Measurements from ENCODE around the gene C2orf68. TPM values are rescaled to one million over a fixed set of nuclear protein-coding genes. Genes with fewer than 3 reads are reported as not detected.

Gene C2orf68
- total RNA-seq, 5 donors from 2014 or later (not counting 1 experiment from before 2014, with no cell fraction given), result 45.3 to 77.9 (median 62.4) TPM

- Histone ChIP-seq H3K9me3 (no peaks in the 10 kb centered on the region), H3K4me1 (ENCODE audit: control insufficient read depth in 1 of 2, extremely low read depth in 1 of 2, insufficient read depth in 2 of 2, low read length in 2 of 2) (peaks cover 16 to 48% of the 10 kb centered on the region in 2 experiments), H3K36me3 (ENCODE audit: control insufficient read depth in 2 of 2, extremely low read depth in 1 of 2, insufficient read depth in 1 of 2, low read length in 1 of 2) (peaks cover 11 to 16% of the 10 kb centered on the region in 2 donors), H3K27ac (ENCODE audit: low read length) (peak overlapping the region; percentile 55), H3K27me3 (replicated peaks in 1 of 2; ENCODE audit: control insufficient read depth in 2 of 2, extremely low read depth in 1 of 2, insufficient read depth in 2 of 2, low read length in 1 of 2) (peaks cover 0 to 2% of the 10 kb centered on the region in 2 experiments), H3K4me3 (ENCODE audit: control insufficient read depth in 1 of 2, extremely low read depth in 1 of 2, low read length in 1 of 2) (peak overlapping the region; percentile 60 to 71)
- WGBS (ENCODE audit: insufficient coverage), result 16% methylated on average over 11 of the region's 19 CpGs
- Mint-ChIP-seq H3K4me3 (peak overlapping the region; percentile 93 to 96 (median 94)), H3K4me1 (peaks cover 41 to 55% (median 50%) of the 10 kb centered on the region in 3 donors), H3K9me3 (no peaks in the 10 kb centered on the region), H3K27ac (peak overlapping the region; percentile 86 to 98), H3K27me3 (no peaks in the 10 kb centered on the region), H3K36me3 (peaks cover 18% of the 10 kb centered on the region)
- peak in 6 of 35 experiments; percentile 14 to 37 (median 17) for DNase-seq
- ChIA-PET POLR2A (interaction anchor here (0.5 to 1.5 kb wide), 4 partner anchors 16 to 855 kb away, joined by 3 to 4 read pairs (median 3); partner anchors contain the start of genes GGCX (in 1 of the 2) and RNF181 (in 1 of the 2)), CTCF (interaction anchor here (0.6 to 2.1 kb wide), 2 partner anchors 9 to 16 kb away, joined by 3 to 8 read pairs; no protein-coding TSS in a partner anchor)
- peak; percentile 40 to 52 (median 48) for ATAC-seq (replicated peaks in 1 of 4)
Measured at GRCh38 chr2:85578243-85579180, 33.4 kb downstream of the C2orf68 start.

GRCh38 chr2:85577386-85578242 lies 34.3 kb downstream of the C2orf68 start, which contains the start of gene VAMP8:
Gene VAMP8 (plus strand): TSS chr2:85577586. CDS start chr2:85577647, 61 bp downstream.
- peak within 1 kb of the TSS; percentile 86 to 98 for H3K27ac Mint-ChIP-seq
- 0% methylated on average over 13 of the region's 19 CpGs for WGBS (ENCODE audit: insufficient coverage)
- POLR2A ChIA-PET, result interaction anchor here (0.6 to 1.5 kb wide), 3 partner anchors 17 to 856 kb away, joined by 3 to 4 read pairs (median 3); partner anchors contain the start of genes GGCX (in 1 of the 2) and RNF181 (in 1 of the 2)
- H3K4me1 Mint-ChIP-seq, result peaks cover 36 to 50% (median 45%) of the 10 kb centered on the region in 3 donors
- peak within 1 kb of the TSS; percentile 93 to 96 (median 94) for H3K4me3 Mint-ChIP-seq
- H3K9me3 Mint-ChIP-seq, result no peaks in the 10 kb centered on the region
- peaks cover 13 to 40% of the 10 kb centered on the region in 2 experiments for H3K4me1 ChIP-seq (ENCODE audit: control insufficient read depth in 1 of 2, extremely low read depth in 1 of 2, insufficient read depth in 2 of 2, low read length in 2 of 2)
- peaks cover 17% of the 10 kb centered on the region for H3K36me3 Mint-ChIP-seq
- ATAC-seq (replicated peaks in 1 of 4) (peak; percentile 85 to 92 (median 88)), DNase-seq (peak; percentile 7 to 75 (median 48))
- peak within 1 kb of the TSS; percentile 60 to 71 for H3K4me3 ChIP-seq (ENCODE audit: control insufficient read depth in 1 of 2, extremely low read depth in 1 of 2, low read length in 1 of 2)
- peaks cover 0 to 2% of the 10 kb centered on the region in 2 experiments for H3K27me3 ChIP-seq (replicated peaks in 1 of 2; ENCODE audit: control insufficient read depth in 2 of 2, extremely low read depth in 1 of 2, insufficient read depth in 2 of 2, low read length in 1 of 2)
- H3K9me3 ChIP-seq, result no peaks in the 10 kb centered on the region
- H3K27me3 Mint-ChIP-seq, result no peaks in the 10 kb centered on the region
- H3K27ac ChIP-seq (ENCODE audit: low read length), result peak within 1 kb of the TSS; percentile 55
- CTCF ChIA-PET, result interaction anchor here (0.6 to 2.1 kb wide), 7 partner anchors 10 to 186 kb away, joined by 3 to 9 read pairs (median 6); no protein-coding TSS in a partner anchor
- H3K36me3 ChIP-seq (ENCODE audit: control insufficient read depth in 2 of 2, extremely low read depth in 1 of 2, insufficient read depth in 1 of 2, low read length in 1 of 2), result peaks cover 11 to 14% of the 10 kb centered on the region in 2 donors

- ATAC-seq (replicated peaks in 1 of 4) (no peak), DNase-seq (no peak)
- CTCF ChIA-PET, result interaction anchor here (0.7 to 2.1 kb wide), 5 partner anchors 10 to 186 kb away, joined by 4 to 9 read pairs (median 6); no protein-coding TSS in a partner anchor
- Mint-ChIP-seq H3K9me3 (no peaks in the 10 kb centered on the region), H3K4me3 (peak overlapping the region; percentile 93 to 96 (median 94)), H3K4me1 (peaks cover 35 to 44% (median 41%) of the 10 kb centered on the region in 3 donors), H3K27me3 (no peaks in the 10 kb centered on the region), H3K27ac (peak overlapping the region; percentile 86 to 98), H3K36me3 (peaks cover 12% of the 10 kb centered on the region)
- H3K4me1 ChIP-seq (ENCODE audit: control insufficient read depth in 1 of 2, extremely low read depth in 1 of 2, insufficient read depth in 2 of 2, low read length in 2 of 2), result peaks cover 13 to 37% of the 10 kb centered on the region in 2 experiments
- POLR2A ChIA-PET, result interaction anchor here in 1 of 2 donors (1.5 kb wide), 1 partner anchor 18 kb away, joined by 3 read pairs; the partner anchor contains the start of gene RNF181
- H3K27me3 ChIP-seq (replicated peaks in 1 of 2; ENCODE audit: control insufficient read depth in 2 of 2, extremely low read depth in 1 of 2, insufficient read depth in 2 of 2, low read length in 1 of 2), result peaks cover 0 to 6% of the 10 kb centered on the region in 2 experiments
- no peaks in the 10 kb centered on the region for H3K9me3 ChIP-seq
- H3K4me3 ChIP-seq (ENCODE audit: control insufficient read depth in 1 of 2, extremely low read depth in 1 of 2, low read length in 1 of 2), result peak overlapping the region; percentile 60 to 71
- peaks cover 8 to 11% of the 10 kb centered on the region in 2 donors for H3K36me3 ChIP-seq (ENCODE audit: control insufficient read depth in 2 of 2, extremely low read depth in 1 of 2, insufficient read depth in 1 of 2, low read length in 1 of 2)
- WGBS (ENCODE audit: insufficient coverage), result 40% methylated on average over 1 of the region's 3 CpGs
- peak overlapping the region; percentile 55 for H3K27ac ChIP-seq (ENCODE audit: low read length)
Measured at GRCh38 chr2:85577063-85577385, 34.8 kb downstream of the C2orf68 start.

GRCh38 chr2:85575739-85576138 lies 36.1 kb downstream of the C2orf68 start:
- DNase-seq, result no peak
- ATAC-seq (replicated peaks in 1 of 4), result no peak
- peaks cover 0 to 6% of the 10 kb centered on the region in 2 experiments for H3K27me3 ChIP-seq (replicated peaks in 1 of 2; ENCODE audit: control insufficient read depth in 2 of 2, extremely low read depth in 1 of 2, insufficient read depth in 2 of 2, low read length in 1 of 2)
- H3K27ac ChIP-seq (ENCODE audit: low read length), result no peak overlapping the region
- H3K9me3 Mint-ChIP-seq, result no peaks in the 10 kb centered on the region
- ChIA-PET CTCF (interaction anchor here in 1 of 2 donors (0.6 kb wide), 1 partner anchor 291 kb away, joined by 3 read pairs; no protein-coding TSS in a partner anchor), POLR2A (interaction anchor here in 1 of 2 donors (0.6 kb wide), 1 partner anchor 36 kb away, joined by 4 read pairs; the partner anchor contains the start of gene C2orf68)
- no peak overlapping the region for H3K4me3 Mint-ChIP-seq
- H3K4me3 ChIP-seq (ENCODE audit: control insufficient read depth in 1 of 2, extremely low read depth in 1 of 2, low read length in 1 of 2), result no peak overlapping the region
- H3K4me1 ChIP-seq (ENCODE audit: control insufficient read depth in 1 of 2, extremely low read depth in 1 of 2, insufficient read depth in 2 of 2, low read length in 2 of 2), result peaks cover 13 to 37% of the 10 kb centered on the region in 2 experiments
- peaks cover 4% of the 10 kb centered on the region for H3K36me3 Mint-ChIP-seq
- H3K4me1 Mint-ChIP-seq, result peaks cover 29 to 38% (median 33%) of the 10 kb centered on the region in 3 donors
- no peaks in the 10 kb centered on the region for H3K9me3 ChIP-seq
- no peak overlapping the region for H3K27ac Mint-ChIP-seq
- H3K36me3 ChIP-seq (ENCODE audit: control insufficient read depth in 2 of 2, extremely low read depth in 1 of 2, insufficient read depth in 1 of 2, low read length in 1 of 2), result peaks cover 0 to 5% of the 10 kb centered on the region in 2 donors
- H3K27me3 Mint-ChIP-seq, result no peaks in the 10 kb centered on the region
- no CpG with 5 or more reads among the region's 8 CpGs for WGBS (ENCODE audit: insufficient coverage)

- Mint-ChIP-seq H3K4me1 (peaks cover 6 to 7% (median 7%) of the 10 kb centered on the region in 3 donors), H3K36me3 (no peaks in the 10 kb centered on the region), H3K9me3 (no peaks in the 10 kb centered on the region), H3K27me3 (no peaks in the 10 kb centered on the region), H3K27ac (no peak overlapping the region), H3K4me3 (no peak overlapping the region)
- CTCF ChIA-PET, result no interaction called here
- WGBS (ENCODE audit: insufficient coverage), result 73% methylated on average over 2 of the region's 4 CpGs
- Histone ChIP-seq H3K27me3 (replicated peaks in 1 of 2; ENCODE audit: control insufficient read depth in 2 of 2, extremely low read depth in 1 of 2, insufficient read depth in 2 of 2, low read length in 1 of 2) (peaks cover 0 to 2% of the 10 kb centered on the region in 2 experiments), H3K4me3 (ENCODE audit: control insufficient read depth in 1 of 2, extremely low read depth in 1 of 2, low read length in 1 of 2) (no peak overlapping the region), H3K36me3 (ENCODE audit: control insufficient read depth in 2 of 2, extremely low read depth in 1 of 2, insufficient read depth in 1 of 2, low read length in 1 of 2) (no peaks in the 10 kb centered on the region), H3K4me1 (ENCODE audit: control insufficient read depth in 1 of 2, extremely low read depth in 1 of 2, insufficient read depth in 2 of 2, low read length in 2 of 2) (peaks cover 0 to 8% of the 10 kb centered on the region in 2 experiments), H3K9me3 (no peaks in the 10 kb centered on the region), H3K27ac (ENCODE audit: low read length) (no peak overlapping the region)
- POLR2A ChIA-PET, result interaction anchor here in 1 of 2 donors (0.6 kb wide), 1 partner anchor 875 kb away, joined by 3 read pairs; the partner anchor contains the start of gene KDM3A
- ATAC-seq (replicated peaks in 1 of 4), result no peak
- DNase-seq, result no peak
Measured at GRCh38 chr2:85566265-85566664, 45.6 kb downstream of the C2orf68 start.

All from T-cell (primary cell).